K562 (cell line): ENCODE measurements around the gene SH3BGRL3. TPM values are rescaled to one million over a fixed set of nuclear protein-coding genes. Genes with fewer than 3 reads are reported as not detected.

Experiments
- ARID3B ChIP-seq: fragments of 250-450 bp; sonication (Bioruptor Pico); IDR thresholded peaks from 2 replicates; pipeline ENCODE4 v1.4.0; 2020; ENCODE audit warnings: borderline replicate concordance
- ATF1 ChIP-seq, 2 experiments: fragments of 450-650 bp in 1 of 2; IDR thresholded peaks; 2 replicates each; pipeline ENCODE4 v1.6.1; 2016; ENCODE audit warnings: missing compliant biosample characterization in 1 of 2, missing genetic modification characterization in 1 of 2
- ATF6 ChIP-seq: sonication (generic); formaldehyde crosslinking; IDR thresholded peaks from 2 replicates; pipeline ENCODE4 v1.4.0; 2020; ENCODE audit warnings: mild to moderate bottlenecking, missing genetic modification reagents
- BCLAF1 ChIP-seq, 2 experiments: fragments of 450-650 bp in 1 of 2; IDR thresholded peaks; 2 replicates each; pipeline ENCODE4 v1.6.1; 2011 to 2017; ENCODE audit warnings: low read depth in 2 of 2, antibody characterized with exemption in 1 of 2, borderline replicate concordance in 1 of 2, low read length in 1 of 2, mild to moderate bottlenecking in 1 of 2, mixed read lengths in 1 of 2; ENCODE audit not compliant: control insufficient read depth in 1 of 2
- CTCF ChIP-seq, 3 experiments: IDR thresholded peaks in 2 of 3; conservative IDR thresholded peaks in 1 of 3; 2 replicates each; pipeline ENCODE4 v1.5.1; 2011 to 2012; ENCODE audit warnings: low read length in 3 of 3, mild to moderate bottlenecking in 3 of 3, control low read depth in 2 of 3, improper control_type of control experiment in 1 of 3, inconsistent platforms in 1 of 3, low read depth in 1 of 3, mixed read lengths in 1 of 3, moderate library complexity in 1 of 3; ENCODE audit not compliant: insufficient read depth in 2 of 3
- GABPA ChIP-seq: fragments of 200-800 bp; sonication (Bioruptor generic); conservative IDR thresholded peaks from 2 replicates; pipeline ENCODE4 v1.6.1; 2016; ENCODE audit warnings: low read depth, missing genetic modification characterization, missing compliant biosample characterization
- MBD2 ChIP-seq: sonication (generic); IDR thresholded peaks from 2 replicates; pipeline ENCODE4 v1.6.1; 2016; ENCODE audit warnings: low read depth, borderline replicate concordance
- MNT ChIP-seq, 2 experiments: fragments of 450-650 bp; conservative IDR thresholded peaks; 2 replicates each; pipeline ENCODE4 v1.6.1; 2017; ENCODE audit warnings: mild to moderate bottlenecking in 2 of 2, moderate library complexity in 2 of 2
- PKNOX1 ChIP-seq: fragments of 450-650 bp; IDR thresholded peaks from 2 replicates; pipeline ENCODE4 v1.6.1; 2016
- ZBTB34 ChIP-seq: fragments of 250-450 bp; sonication (Bioruptor Pico); IDR thresholded peaks from 2 replicates; pipeline ENCODE4 v1.8.0; 2021; ENCODE audit warnings: mild to moderate bottlenecking, moderate library complexity
- polyA plus RNA-seq, 8 experiments: library from polyadenylated mRNA; depleted of rRNA in 4 of 8; stranded (reverse) in 5 of 8; unstranded in 3 of 8; fragments of >200 nt; fragmentation: Nextera tagmentation in 2 of 8; fragmentation: Illumina TruSeq in 1 of 8; extraction: Ambion mirVana in 2 of 8; extraction: Trizol in 1 of 8; gene quantifications; 2 replicates each; pipeline versions ENCODE4 v1.2.1 to v1.2.3, GENCODE V29; 2011 to 2014; ENCODE audit warnings: inconsistent platforms in 1 of 8, missing spikeins in 1 of 8
- total RNA-seq, 7 experiments: library from RNA; depleted of rRNA in 6 of 7; stranded (reverse); fragments of >200 nt in 6 of 7; fragmentation: Illumina TruSeq in 2 of 7; extraction: Trizol in 2 of 7; gene quantifications; 2 replicates each; pipeline versions ENCODE4 v1.2.1 to v1.2.3, GENCODE V29; 2011 to 2021; ENCODE audit warnings: low replicate concordance in 1 of 7

Gene SH3BGRL3
- total and polyA plus RNA-seq, 9 of the 15 experiments (the other 6 are each of a cell fraction or from before 2014, with no cell fraction given): 30.3 to 140 (median 54.2) TPM

- TF ChIP-seq ARID3B (CRISPR knock-in tag) (no peak), GABPA (tag) (peak; percentile 74), MNT (conservative IDR thresholded peaks at IDR 0.05) (peak; percentile 65 to 87; a peak in 3 of 4 replicates), ZBTB34 (CRISPR knock-in tag) (no peak; the same call in 1 of the 2 replicates), ATF6 (CRISPR knock-in tag) (peak; percentile 92; the same call in 1 of the 2 replicates), PKNOX1 (peak; percentile 24; the same call in 1 of the 2 replicates), ATF1 (CRISPR knock-in tag; IDR thresholded peaks at IDR 0.05) (no peak), ATF1 (tag; IDR thresholded peaks at IDR 0.05) (peak; percentile 93), CTCF (IDR thresholded peaks at IDR 0.05 in 2 of 3, conservative IDR thresholded peaks at IDR 0.05 in 1 of 3; ENCODE audit: insufficient read depth in 2 of 3, low read depth in 1 of 3, low read length in 3 of 3) (peak; percentile 66 to 83 (median 69)), MBD2 (peak; percentile 37), BCLAF1 (IDR thresholded peaks at IDR 0.05; ENCODE audit: borderline replicate concordance in 1 of 2, control insufficient read depth in 1 of 2, low read depth in 2 of 2, low read length in 1 of 2) (0 out of 4 replicates have a peak, but pooled peaks of 1 of the 2 experiments have one; percentile 48)
Measured at GRCh38 chr1:26279456-26280332, at the start of gene SH3BGRL3 (continued).
